Endothelial cell of umbilical vein (primary cell): ENCODE measurements around the gene ABLIM1. TPM values are rescaled to one million over a fixed set of nuclear protein-coding genes. Genes with fewer than 3 reads are reported as not detected.

Experiments
- BruUV-seq: library from RNA; stranded (reverse); fragments of 400-500 nt; replicated peaks from 2 replicates; lab custom pipeline; 2021; lab: Mats Ljungman, UMichigan
- CTCF ChIA-PET: fragments of 300-600, 350-600 bp; sonication (Branson Sonifier 250); formaldehyde crosslinking; loops from one replicate; lab custom pipeline; 2021; ENCODE audit warnings: antibody characterized with exemption, inconsistent platforms; lab: Charles Lee
- POLR2A ChIA-PET: fragments of 300-600, 350-600 bp; sonication (Branson Sonifier 250); formaldehyde crosslinking; loops from one replicate; lab custom pipeline; 2021; ENCODE audit warnings: antibody characterized with exemption, inconsistent platforms; lab: Charles Lee
- DNase-seq: peaks from one replicate; pipeline ENCODE4 v3.0.0-alpha.2; 2011; ENCODE audit warnings: low read depth, low spot score
- FAIRE-seq: peaks from 2 replicates; lab custom pipeline; 2011; peaks lifted over from hg19 to GRCh38; lab: Jason Lieb, UNC
- H2AFZ ChIP-seq: 2 replicates; pipeline ENCODE4 v1.6.0; 2012; ENCODE audit warnings: low read depth, low read length, control low read depth, inconsistent platforms
- H3K27ac ChIP-seq: 2 replicates; pipeline ENCODE4 v1.5.1; 2011; ENCODE audit warnings: low read depth, mild to moderate bottlenecking, control low read depth, low read length, moderate library complexity; ENCODE audit not compliant: insufficient read depth
- H3K27me3 ChIP-seq, 2 experiments: 2 replicates each; pipeline versions ENCODE4 v1.6.0 to v1.6.1; 2011; ENCODE audit warnings: low read length in 2 of 2, mixed read lengths in 1 of 2; ENCODE audit not compliant: control insufficient read depth in 2 of 2, insufficient read depth in 2 of 2
- H3K36me3 ChIP-seq, 2 experiments: 2 replicates in 1 of 2; 3 replicates in 1 of 2; pipeline ENCODE4 v1.5.1; 2011; ENCODE audit warnings: low read length in 2 of 2, mild to moderate bottlenecking in 1 of 2, moderate library complexity in 1 of 2; ENCODE audit not compliant: control insufficient read depth in 2 of 2, insufficient read depth in 2 of 2; ENCODE audit errors: extremely low read depth in 1 of 2
- H3K4me1 ChIP-seq: 3 replicates; pipeline ENCODE4 v1.5.1; 2011; ENCODE audit warnings: mild to moderate bottlenecking, low read length; ENCODE audit not compliant: control insufficient read depth, insufficient read depth; ENCODE audit errors: extremely low read depth
- H3K4me2 ChIP-seq: 2 replicates; pipeline ENCODE4 v1.6.1; 2011; ENCODE audit warnings: low read length, control low read depth, mixed read lengths; ENCODE audit not compliant: insufficient read depth
- H3K4me3 ChIP-seq, 3 experiments: fragments of 200-600 bp in 1 of 3; sonication (generic), shearing (Covaris generic) in 1 of 3; replicated peaks in 1 of 3; 2 replicates each; pipeline ENCODE4 v1.5.1; 2011 to 2016; ENCODE audit warnings: control low read depth in 3 of 3, low read length in 3 of 3, mild to moderate bottlenecking in 2 of 3, inconsistent platforms in 1 of 3, low read depth in 1 of 3, moderate library complexity in 1 of 3; ENCODE audit not compliant: insufficient read depth in 1 of 3
- H3K79me2 ChIP-seq: 2 replicates; pipeline ENCODE4 v1.6.0; 2012; ENCODE audit warnings: low read length, inconsistent platforms; ENCODE audit not compliant: control insufficient read depth, insufficient read depth
- H3K9ac ChIP-seq: replicated peaks from 2 replicates; pipeline ENCODE3; 2011; ENCODE audit warnings: low read length, control low read depth; ENCODE audit not compliant: insufficient read depth; ENCODE audit errors: extremely low read depth
- H3K9me1 ChIP-seq: replicated peaks from 3 replicates; pipeline ENCODE4 v1.6.0; 2011; ENCODE audit warnings: mild to moderate bottlenecking, low read length; ENCODE audit not compliant: control insufficient read depth, insufficient read depth; ENCODE audit errors: extremely low read depth
- H3K9me3 ChIP-seq: replicated peaks from 2 replicates; pipeline ENCODE4 v1.5.1; 2012; ENCODE audit warnings: low read length, inconsistent platforms; ENCODE audit not compliant: control insufficient read depth, insufficient read depth
- H4K20me1 ChIP-seq: replicated peaks from 2 replicates; pipeline ENCODE3; 2011; ENCODE audit warnings: mild to moderate bottlenecking, low read length; ENCODE audit not compliant: control insufficient read depth, insufficient read depth; ENCODE audit errors: extremely low read depth
- CTCF ChIP-seq, 2 donors: IDR thresholded peaks; 1 replicate in 1 of 2; 2 replicates in 1 of 2; pipeline ENCODE4 v1.5.1; 2011; ENCODE audit warnings: low read length in 2 of 2, mild to moderate bottlenecking in 2 of 2, moderate library complexity in 2 of 2, control low read depth in 1 of 2, inconsistent platforms in 1 of 2, low read depth in 1 of 2; ENCODE audit not compliant: insufficient read depth in 1 of 2; ENCODE audit errors: extremely low read depth in 1 of 2
- EZH2 ChIP-seq: IDR thresholded peaks from 2 replicates; pipeline ENCODE4 v1.6.1; 2012; ENCODE audit warnings: borderline replicate concordance, low read depth, mild to moderate bottlenecking, moderate library complexity, low read length, inconsistent platforms; ENCODE audit not compliant: severe bottlenecking
- FOS ChIP-seq: IDR thresholded peaks from 2 replicates; pipeline ENCODE4 v1.6.1; 2011; ENCODE audit warnings: mild to moderate bottlenecking, low read length, moderate library complexity, borderline replicate concordance; ENCODE audit not compliant: insufficient read depth
- GATA2 ChIP-seq: IDR thresholded peaks from 2 replicates; pipeline ENCODE4 v1.7.0; 2011; ENCODE audit warnings: low read depth, mild to moderate bottlenecking, moderate library complexity, mixed read lengths, low read length; ENCODE audit not compliant: insufficient read length, insufficient read depth
- JUN ChIP-seq: IDR thresholded peaks from 2 replicates; pipeline ENCODE4 v1.6.1; 2011; ENCODE audit warnings: borderline replicate concordance, low read depth; ENCODE audit not compliant: insufficient read length, insufficient read depth
- POLR2A ChIP-seq: IDR thresholded peaks from 2 replicates; pipeline ENCODE4 v1.6.1; 2012; ENCODE audit warnings: low read depth, mild to moderate bottlenecking, control low read depth, low read length
- POLR2AphosphoS5 ChIP-seq: IDR thresholded peaks from 2 replicates; pipeline ENCODE4 v1.6.1; 2012; ENCODE audit warnings: low read depth, mild to moderate bottlenecking, control low read depth, low read length, moderate library complexity; ENCODE audit not compliant: insufficient read depth
- dilution Hi-C: fragments of 300-500 bp; cut with MboI; formaldehyde crosslinking; loops from one replicate; pipeline ENCODE4 v1.15.0; 2019; ENCODE audit warnings: low sequenced_read_pairs; ENCODE audit not compliant: extremely low pct_ligation_motif_present
- intact Hi-C: fragments of 100-400 bp; cut with micrococcal nuclease; formaldehyde crosslinking; loops from one replicate; pipeline ENCODE4 v1.10.0; 2022
- polyA plus RNA-seq, 4 experiments: library from polyadenylated mRNA; depleted of rRNA in 3 of 4; stranded (reverse) in 3 of 4; unstranded in 1 of 4; fragments of >200 nt; gene quantifications; 2 replicates each; pipeline versions ENCODE4 v1.2.1 to v1.2.3, GENCODE V29; 2011 to 2012; ENCODE audit warnings: missing spikeins in 1 of 4
- total RNA-seq: library from RNA; stranded (reverse); gene quantifications from 2 replicates; pipeline ENCODE4 v1.2.3, GENCODE V29; 2021

The ABLIM1 gene
- total and polyA plus RNA-seq, 2 donors (not counting 3 experiments of a cell fraction or from before 2014, with no cell fraction given) = 128 to 235 TPM

GRCh38 chr10:114634609-114634979, 23.5 kb downstream of the ABLIM1 start:
- Histone ChIP-seq H3K9ac (peak overlapping the region; percentile 12), H3K4me1 (peaks cover 39% of the 10 kb centered on the region), H3K27me3 (no peaks in the 10 kb centered on the region), H3K27ac (peak overlapping the region; percentile 47), H3K4me3 (no peak overlapping the region), H2AFZ (no peak overlapping the region), H3K79me2 (no peaks in the 10 kb centered on the region), H3K36me3 (no peaks in the 10 kb centered on the region), H3K9me3 (no peaks in the 10 kb centered on the region), H4K20me1 (no peaks in the 10 kb centered on the region), H3K4me2 (peak overlapping the region; percentile 48), H3K9me1 (no peaks in the 10 kb centered on the region)
- BruUV-seq = no TSS peak
- POLR2A ChIA-PET = no interaction called here
- dilution Hi-C loops = no loop called here
- DNase-seq = peak; percentile 96
- intact Hi-C loops = loop anchor here (1.0 to 5.0 kb wide), 3 partner anchors 12 to 148 kb away; no protein-coding TSS in a partner anchor
- CTCF ChIA-PET = interaction anchor here (0.6 to 2.5 kb wide), 3 partner anchors 12 to 69 kb away, joined by 4 to 11 read pairs (median 4); no protein-coding TSS in a partner anchor
- no peak for TF ChIP-seq EZH2
- TF ChIP-seq JUN = peak; percentile 94
- no peak for TF ChIP-seq POLR2AphosphoS5
- no peak for TF ChIP-seq CTCF (IDR thresholded peaks at IDR 0.05; ENCODE audit: extremely low read depth in 1 of 2, insufficient read depth in 1 of 2, low read depth in 1 of 2, low read length in 2 of 2)
- no peak for TF ChIP-seq GATA2
- no peak for TF ChIP-seq POLR2A
- TF ChIP-seq FOS = peak; percentile 90
- FAIRE-seq = peak; percentile 83
